NCI-H2227 treated with DMSO at 0.1 percent for 48 hours (cell line): ENCODE results near the gene TJAP1.
A peak's percentile ranks its signal among the peaks of the same experiment; 100 is the strongest.
"Not testable (repeated sequence)": the region's sequence is repeated elsewhere in the genome, so short reads cannot be mapped to it uniquely, and the experiment has no call there.

ENCODE experiments used
- DNase-seq: peaks from one replicate; lab custom pipeline; 2025; lab: John Stamatoyannopoulos, UW

The TJAP1 gene

DNA sequence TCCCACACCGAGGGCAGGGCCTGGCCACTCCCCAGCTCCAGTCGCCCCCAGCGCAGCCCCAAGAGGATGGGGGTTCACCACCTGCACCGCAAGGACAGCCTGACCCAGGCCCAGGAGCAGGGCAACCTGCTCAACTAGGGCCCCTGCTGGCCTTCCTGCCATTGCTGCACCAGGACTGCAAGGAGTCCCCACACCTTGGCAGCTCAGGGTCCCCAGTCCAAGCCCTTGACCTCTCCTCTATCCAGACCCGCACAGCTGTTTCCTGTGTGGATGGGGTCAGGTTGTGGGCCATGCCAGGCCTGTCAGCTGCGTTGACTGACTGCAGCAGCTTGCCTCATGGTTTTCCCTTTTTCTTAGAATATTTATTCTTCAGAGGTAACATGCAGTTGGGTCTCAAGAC, 28.3 kb downstream of the TJAP1 start:
- no peak for DNase-seq

DNA sequence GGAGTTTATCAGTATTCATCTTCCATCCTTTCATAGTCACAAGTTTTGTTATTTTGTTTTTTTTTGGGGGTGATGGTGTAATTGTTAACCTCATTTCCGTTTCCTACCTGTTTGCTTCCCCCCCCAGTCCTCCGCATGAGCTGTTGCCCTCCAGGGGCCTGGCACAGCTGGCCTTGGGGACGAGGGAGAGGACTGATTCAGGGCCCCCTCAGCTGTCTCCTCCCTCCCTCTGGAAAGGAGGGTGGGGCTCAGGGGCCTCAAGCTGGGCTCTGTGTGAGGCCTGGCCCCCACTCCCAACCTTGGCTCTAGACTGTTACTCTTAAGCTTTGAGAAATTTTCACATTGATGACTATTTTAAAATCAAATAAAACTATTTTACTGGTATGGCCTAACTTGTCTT, 28.8 kb downstream of the TJAP1 start:
- DNase-seq, result no peak

DNA sequence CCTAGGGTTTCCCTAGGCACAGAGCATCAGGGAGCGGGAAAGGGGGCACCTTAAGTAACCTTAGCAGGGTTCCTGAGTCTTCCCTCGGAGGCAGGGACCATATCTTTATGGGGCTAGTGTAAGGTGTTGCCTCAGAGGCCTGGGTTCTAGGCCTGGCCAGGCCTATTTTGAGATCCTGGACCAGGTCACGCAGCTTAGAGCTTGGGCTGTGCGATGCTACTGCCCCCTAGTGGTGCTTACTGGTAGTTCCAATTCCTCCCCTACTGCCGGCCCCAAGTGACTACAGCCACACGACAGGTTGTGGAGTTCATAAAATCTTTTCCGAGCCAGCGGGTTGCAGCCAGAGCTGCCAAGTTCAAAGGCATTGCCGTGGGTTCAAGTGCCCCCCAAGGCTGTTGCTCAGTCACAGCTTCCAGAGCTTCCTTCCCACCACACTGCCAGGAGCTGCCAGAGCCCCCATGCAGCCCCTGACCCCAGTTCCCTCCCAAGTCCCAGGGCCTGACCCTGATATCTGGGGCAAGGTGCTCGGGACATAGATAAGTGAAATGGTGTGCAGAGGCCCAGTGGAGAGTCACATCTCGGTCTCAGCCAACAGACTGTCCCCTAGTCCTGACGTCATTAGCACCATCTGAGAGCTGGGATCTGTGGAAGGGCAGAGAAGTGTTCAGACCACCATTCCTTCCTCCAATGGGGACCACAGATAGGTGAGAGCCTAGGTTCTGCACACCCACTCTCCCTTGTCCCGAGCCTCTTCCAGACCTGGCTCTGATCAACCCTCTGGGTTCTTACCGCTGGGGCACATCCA, 29.5 kb downstream of the TJAP1 start:
- peak; percentile 66 for DNase-seq

DNA sequence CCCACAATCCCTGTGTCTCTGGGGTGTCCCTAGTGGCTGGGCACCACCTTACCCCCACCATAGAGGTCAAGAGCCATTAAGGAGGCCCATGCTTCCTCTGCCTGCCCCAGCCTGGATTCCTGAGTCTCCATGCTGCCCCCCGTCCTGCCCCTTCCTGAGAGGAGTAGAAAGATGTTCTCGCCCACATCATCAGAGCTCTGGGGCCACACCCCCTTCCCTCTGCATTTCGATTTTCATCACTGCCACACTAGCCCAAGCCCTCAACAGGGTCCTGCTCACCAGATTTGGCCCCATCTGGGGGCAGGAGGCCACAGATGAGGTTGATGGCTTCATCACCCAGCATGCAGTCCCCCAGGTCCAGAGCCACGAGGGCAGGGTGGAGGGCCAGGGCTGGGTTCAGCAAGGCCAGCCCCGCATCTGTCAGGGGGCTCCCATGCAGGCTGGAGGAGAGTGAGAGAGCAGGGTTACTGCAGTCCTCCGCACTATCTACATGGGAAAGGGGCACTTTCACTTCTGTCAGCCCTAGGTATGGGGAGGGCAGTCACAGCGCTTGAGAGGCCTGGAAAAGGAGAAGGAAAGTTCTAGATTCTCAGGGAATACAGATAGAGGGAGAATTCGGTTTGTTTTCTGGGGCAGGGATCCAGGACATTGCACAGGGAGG, 31.2 kb downstream of the TJAP1 start:
- no peak for DNase-seq

DNA sequence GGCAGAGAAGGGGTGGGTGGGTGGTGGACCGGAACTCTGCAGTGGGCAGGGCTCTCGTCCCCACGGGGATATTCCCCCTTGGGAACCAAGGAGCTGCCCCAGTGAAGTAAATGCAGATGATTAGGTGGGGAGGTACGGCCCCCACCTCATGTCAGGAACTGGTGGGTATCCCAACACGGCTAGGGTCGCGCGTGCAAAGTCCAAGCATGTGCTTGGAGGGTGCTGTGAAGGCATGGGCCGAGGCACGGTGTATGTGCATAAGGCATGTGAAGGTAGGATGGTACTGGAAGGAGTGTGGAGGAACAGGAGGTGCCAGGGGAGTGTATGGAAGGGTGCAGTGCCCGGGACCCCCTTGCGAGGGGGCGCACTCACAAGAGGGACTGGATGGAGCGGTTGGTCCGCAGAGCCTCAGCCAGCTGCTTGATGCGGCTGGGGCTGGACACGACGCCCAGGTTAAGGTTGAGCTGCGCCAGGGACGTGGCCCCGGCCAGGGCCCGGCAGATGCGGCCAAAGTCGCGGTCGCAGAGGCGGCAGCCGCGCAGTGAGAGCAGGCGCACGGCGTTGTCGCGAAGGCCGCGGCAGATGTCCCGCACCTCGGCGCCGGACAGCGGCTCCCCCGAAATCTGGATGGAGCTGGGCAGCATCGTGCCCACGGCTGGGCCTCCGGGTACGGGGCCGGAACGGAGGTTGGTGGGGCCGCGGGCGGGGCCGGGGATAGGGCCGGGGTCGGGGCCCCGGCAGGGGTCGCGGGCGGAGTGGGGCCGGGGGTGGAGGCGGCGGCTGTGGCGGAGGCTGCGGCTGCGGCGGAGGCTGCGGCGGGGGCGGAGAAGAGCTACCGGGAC, 32.0 kb downstream of the TJAP1 start:
- no peak for DNase-seq

DNA sequence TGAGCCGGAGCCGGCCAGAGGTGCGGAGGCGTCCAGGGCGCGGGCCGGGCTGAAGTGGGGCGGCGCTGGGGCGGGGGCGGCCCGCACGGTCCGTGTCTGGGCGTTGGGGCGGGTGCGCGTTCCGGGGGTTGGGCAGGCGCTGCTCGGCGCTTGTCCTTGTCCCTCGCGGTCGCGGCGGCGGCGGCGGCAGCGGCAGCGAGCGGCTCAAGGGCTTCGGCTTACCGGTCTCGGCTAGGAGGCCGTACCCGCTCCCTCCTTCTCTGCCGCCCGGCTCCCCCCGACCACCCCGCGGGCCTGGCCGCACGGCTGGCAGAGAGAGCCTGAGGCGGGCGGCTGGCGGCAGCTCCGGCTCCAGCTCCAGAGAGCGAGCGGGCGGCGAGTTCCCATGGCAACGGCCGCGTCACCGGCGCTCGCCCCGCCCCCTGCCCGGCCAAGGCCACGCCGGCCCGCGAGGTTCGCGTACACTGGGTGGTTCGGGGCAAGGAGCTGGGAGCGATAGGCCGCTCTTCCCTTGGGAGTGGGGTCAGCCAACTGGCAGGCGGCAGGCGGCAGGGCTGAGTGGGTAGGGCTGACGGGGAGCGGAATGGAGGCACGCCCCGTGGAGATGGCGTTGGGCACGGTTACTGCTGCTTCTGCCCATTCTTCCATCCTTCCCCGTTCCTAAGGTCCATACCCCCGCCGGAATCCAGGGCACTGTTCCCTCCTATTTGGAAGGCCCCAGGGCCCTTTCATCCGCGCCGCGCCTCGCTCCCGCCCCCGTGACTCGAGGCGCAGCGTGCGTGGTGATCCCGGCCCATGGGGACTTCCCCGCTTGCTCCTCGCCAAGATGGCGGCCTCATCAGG, 32.8 kb downstream of the TJAP1 start, which contains the start of gene LRRC73:
Gene LRRC73 (minus strand): TSS at position 363 of the 843 bp plus-strand sequence. CDS start 561 bp downstream, outside the sequence.
- peak; percentile 53 for DNase-seq

GRCh38 chr6:43510827-43511163, 33.4 kb downstream of the TJAP1 start:
- no peak for DNase-seq

- no peak for DNase-seq
Measured at GRCh38 chr6:43511824-43512415, 34.5 kb downstream of the TJAP1 start.

- no peak for DNase-seq
Measured at GRCh38 chr6:43515808-43516207, 38.4 kb downstream of the TJAP1 start.

GRCh38 chr6:43516367-43516696, 39.0 kb downstream of the TJAP1 start:
- no peak for DNase-seq

DNA sequence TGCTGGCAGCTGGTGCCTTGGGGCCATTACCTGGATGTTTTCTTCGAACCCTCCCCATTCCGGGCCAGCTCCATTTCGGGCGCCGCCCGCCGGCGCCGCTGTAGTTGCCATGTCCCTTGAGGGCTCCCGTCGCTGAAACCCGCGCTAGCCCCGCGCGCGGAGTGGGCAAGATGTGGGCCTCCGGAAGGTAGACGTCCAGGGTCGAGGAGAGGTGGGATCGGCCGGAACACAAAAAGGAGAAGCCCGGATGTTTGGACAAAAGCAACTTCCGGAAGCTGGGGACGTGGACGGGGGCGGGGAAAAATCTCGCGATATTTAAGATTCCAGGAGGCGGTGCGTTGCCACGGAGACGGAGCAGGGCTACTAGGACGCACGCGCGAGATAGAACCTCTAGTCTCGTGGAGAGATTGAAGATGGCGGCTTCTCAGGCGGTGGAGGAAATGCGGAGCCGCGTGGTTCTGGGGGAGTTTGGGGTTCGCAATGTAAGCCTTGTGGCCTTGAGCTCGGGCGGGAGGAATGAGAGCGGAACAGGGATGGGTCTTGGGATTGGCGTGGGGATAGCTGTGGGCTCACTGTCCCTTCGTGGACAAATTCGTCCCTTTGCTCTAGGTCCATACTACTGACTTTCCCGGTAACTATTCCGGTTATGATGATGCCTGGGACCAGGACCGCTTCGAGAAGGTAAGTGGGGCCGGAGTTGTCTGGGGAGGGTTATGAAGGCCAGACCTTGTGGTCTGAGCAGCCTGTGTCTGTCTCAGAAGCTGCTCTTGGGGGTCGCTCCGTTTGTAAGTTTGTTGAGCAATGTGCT, 39.5 kb downstream of the TJAP1 start, which contains the start of the genes POLR1C and YIPF3:
Gene POLR1C (plus strand): TSS at position 393 of the 808 bp plus-strand sequence. CDS start 21 bp downstream, at position 414.
Gene YIPF3 (minus strand): TSS at position 230 of the 808 bp plus-strand sequence. CDS start 119 bp downstream, at position 111.
- peak; percentile 93 for DNase-seq

DNA sequence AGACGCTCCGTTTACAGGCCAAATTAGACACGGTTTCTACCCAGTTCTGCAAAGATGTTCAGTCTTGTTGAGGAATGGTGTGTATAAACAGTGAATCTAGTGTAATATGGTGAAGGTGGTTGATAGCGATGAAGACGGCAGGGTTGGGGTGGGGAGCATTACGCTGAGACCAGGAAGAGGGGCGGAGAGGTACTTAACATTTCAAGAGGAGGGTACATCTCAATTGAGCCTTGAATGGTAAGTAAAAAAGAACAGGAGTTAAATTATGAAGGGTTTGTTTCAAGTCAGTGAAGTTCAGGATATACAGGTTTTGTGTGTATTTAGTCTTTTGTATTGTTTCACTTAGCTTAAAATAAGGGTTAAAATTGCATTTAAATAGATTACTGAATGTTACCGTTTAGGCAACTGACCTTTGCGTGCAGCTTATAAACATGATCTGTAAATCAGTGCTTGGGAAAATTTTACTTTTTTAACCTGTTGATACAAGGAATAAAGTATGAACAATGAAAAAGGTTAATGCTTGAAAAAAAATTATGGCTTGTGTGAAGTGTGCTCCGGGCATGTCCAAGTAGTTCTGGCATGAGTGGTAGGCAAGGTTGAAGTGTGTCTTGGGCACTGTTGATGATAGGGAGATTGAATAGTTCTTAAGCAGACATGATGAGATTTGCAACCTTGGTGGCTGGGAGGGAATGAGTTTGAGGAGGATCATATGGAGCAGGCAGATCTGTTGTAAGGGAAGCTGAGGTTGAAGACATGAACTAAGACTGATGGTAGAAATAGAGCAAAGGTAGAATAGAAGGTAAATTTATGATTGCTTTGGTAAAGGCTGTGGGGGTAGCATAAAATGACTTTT, 40.4 kb downstream of the TJAP1 start:
- DNase-seq, result no peak

DNA sequence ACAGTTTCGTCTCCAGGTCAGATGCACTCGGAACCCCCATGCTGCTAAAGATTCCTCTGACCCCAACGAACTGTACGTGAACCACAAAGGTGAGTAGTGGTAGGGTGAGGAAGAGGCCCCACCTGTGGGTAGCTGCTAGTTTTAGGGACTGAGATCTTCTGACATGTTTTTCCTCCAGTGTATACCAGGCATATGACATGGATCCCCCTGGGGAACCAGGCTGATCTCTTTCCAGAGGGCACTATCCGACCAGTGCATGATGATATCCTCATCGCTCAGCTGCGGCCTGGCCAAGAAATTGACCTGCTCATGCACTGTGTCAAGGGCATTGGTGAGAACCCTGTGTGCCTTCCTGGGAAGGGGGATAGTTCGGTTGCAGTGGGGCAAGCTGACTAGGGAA, 42.7 kb downstream of the TJAP1 start:
- no peak for DNase-seq

GRCh38 chr6:43521836-43522235, 44.5 kb downstream of the TJAP1 start:
- DNase-seq, result no peak

DNA sequence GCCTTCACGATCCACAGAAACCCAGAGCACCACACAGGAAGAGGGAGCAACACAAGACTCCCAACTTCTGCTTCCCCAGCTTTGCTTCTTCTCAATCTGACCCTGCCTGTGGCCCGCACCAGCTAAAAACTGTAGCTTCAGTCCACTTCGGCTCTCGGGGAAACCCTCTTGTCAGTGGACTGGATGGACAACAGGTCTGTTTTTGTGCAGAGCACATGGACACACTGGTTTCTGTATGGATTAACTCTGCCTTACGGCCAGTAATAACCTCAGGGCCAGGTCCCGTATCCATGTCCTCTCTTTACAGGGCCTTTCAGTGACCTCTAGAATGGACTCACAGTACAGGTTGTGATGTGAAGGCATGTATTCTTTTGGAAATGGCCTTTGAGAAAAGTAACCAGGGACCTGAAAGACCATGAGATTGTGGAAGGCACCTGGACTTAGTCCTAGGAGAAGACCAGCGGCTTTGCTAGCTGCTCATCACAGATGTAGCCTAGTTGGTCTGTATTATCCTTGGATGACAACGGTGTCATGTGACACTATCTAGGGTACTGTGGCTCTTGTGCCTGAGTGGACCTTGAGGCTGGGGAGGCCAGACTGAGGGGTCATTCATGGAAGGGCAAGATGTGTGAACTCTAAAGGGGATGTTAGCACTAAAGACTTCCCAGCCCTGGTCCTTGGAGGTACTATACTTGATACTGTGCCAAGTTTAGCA, 45.3 kb downstream of the TJAP1 start:
- no peak for DNase-seq

- no peak for DNase-seq
Measured at GRCh38 chr6:43523284-43523683, 45.9 kb downstream of the TJAP1 start.

DNA sequence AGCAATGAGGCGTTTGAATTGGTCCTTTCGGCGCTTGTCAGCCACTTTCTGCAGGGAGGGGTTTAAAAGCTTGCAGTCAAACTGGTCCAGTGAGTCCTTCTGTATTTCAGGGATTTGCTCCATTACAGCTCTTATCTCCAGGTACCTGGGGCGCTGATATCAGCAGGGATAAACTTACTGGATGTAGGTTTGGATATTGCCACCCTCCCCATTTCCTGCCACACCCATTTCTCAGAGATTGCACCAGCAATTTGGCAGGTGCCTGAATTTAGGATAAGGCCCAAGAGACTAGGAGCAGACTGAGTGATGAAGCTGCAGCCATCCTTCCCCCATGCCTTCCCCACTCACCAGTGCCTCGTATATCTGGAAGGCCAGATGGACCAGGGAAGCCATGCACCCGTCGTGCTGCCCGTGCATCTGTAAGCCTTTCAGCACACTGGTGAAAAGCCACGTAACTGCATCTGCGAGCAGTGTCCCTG, 47.2 kb downstream of the TJAP1 start:
- DNase-seq, result no peak

GRCh38 chr6:43532201-43532600, 54.8 kb downstream of the TJAP1 start:
- no peak for DNase-seq

GRCh38 chr6:43538986-43539385, 61.6 kb downstream of the TJAP1 start:
- DNase-seq, result not testable (repeated sequence)
